SK-N-SH (cell line): ENCODE results near the gene CARMIL3. TPM values are rescaled to one million over a fixed set of nuclear protein-coding genes. Genes with fewer than 3 reads are reported as not detected.

Experiments
- CTCF ChIA-PET: fragments of 300-600, 350-600 bp; formaldehyde crosslinking; extraction: SDS; loops from one replicate; lab custom pipeline; 2021; lab: Yijun Ruan, JAX
- POLR2A ChIA-PET: fragments of 350-600 bp; sonication (Branson Sonifier 250); formaldehyde crosslinking; extraction: SDS; loops from one replicate; lab custom pipeline; 2020; ENCODE audit warnings: antibody characterized with exemption, inconsistent platforms; lab: Yijun Ruan, JAX
- DNase-seq: peaks from one replicate; pipeline ENCODE4 v3.0.0; 2012
- H2AFZ ChIP-seq: fragments of 200-600 bp; sonication (generic); 2 replicates; pipeline ENCODE4 v1.8.1; 2016; ENCODE audit warnings: antibody characterized with exemption, mild to moderate bottlenecking, low read depth
- H3F3A ChIP-seq: fragments of 200-600 bp; sonication (generic); replicated peaks from 2 replicates; pipeline ENCODE3; 2016; ENCODE audit warnings: antibody characterized with exemption, mild to moderate bottlenecking; ENCODE audit not compliant: insufficient read depth
- H3K27ac ChIP-seq, 2 experiments: fragments of 200-500 bp in 1 of 2; fragments of 200-600 bp in 1 of 2; sonication (Bioruptor generic) in 1 of 2; sonication (generic), shearing (Covaris generic) in 1 of 2; 2 replicates each; pipeline versions ENCODE4 v1.5.1 to v1.6.1; 2014 to 2016; ENCODE audit warnings: low read depth in 2 of 2, inconsistent platforms in 1 of 2, low read length in 1 of 2, mild to moderate bottlenecking in 1 of 2, mixed read lengths in 1 of 2
- H3K27me3 ChIP-seq: fragments of 200-600 bp; sonication (generic), shearing (Covaris generic); 2 replicates; pipeline ENCODE4 v1.6.1; 2016; ENCODE audit warnings: mixed run types; ENCODE audit not compliant: insufficient read depth
- H3K36me3 ChIP-seq, 2 experiments: fragments of 200-500 bp in 1 of 2; fragments of 200-600 bp in 1 of 2; sonication (Bioruptor generic) in 1 of 2; sonication (generic) in 1 of 2; replicated peaks in 1 of 2; 2 replicates each; pipeline versions ENCODE3 to v1.5.1; 2014 to 2016; ENCODE audit warnings: low read length in 1 of 2, mild to moderate bottlenecking in 1 of 2; ENCODE audit not compliant: insufficient read depth in 2 of 2, control insufficient read depth in 1 of 2
- H3K4me1 ChIP-seq, 2 experiments: fragments of 200-500 bp in 1 of 2; fragments of 200-600 bp in 1 of 2; sonication (Bioruptor generic) in 1 of 2; sonication (generic), shearing (Covaris generic) in 1 of 2; 2 replicates each; pipeline versions ENCODE4 v1.5.1 to v1.6.1; 2014 to 2016; ENCODE audit warnings: low read depth in 1 of 2, low read length in 1 of 2, mixed run types in 1 of 2; ENCODE audit not compliant: insufficient read depth in 2 of 2, control insufficient read depth in 1 of 2
- H3K4me2 ChIP-seq: fragments of 200-600 bp; sonication (generic), shearing (Covaris generic); 2 replicates; pipeline ENCODE4 v1.6.1; 2017; ENCODE audit warnings: mixed run types
- H3K4me3 ChIP-seq, 2 experiments: fragments of 200-500 bp in 1 of 2; fragments of 200-600 bp in 1 of 2; sonication (Bioruptor generic) in 1 of 2; sonication (generic), shearing (Covaris generic) in 1 of 2; 2 replicates each; pipeline versions ENCODE4 v1.5.1 to v1.8.1; 2014 to 2016; ENCODE audit warnings: low read depth in 2 of 2, inconsistent platforms in 1 of 2, low read length in 1 of 2, mild to moderate bottlenecking in 1 of 2, mixed read lengths in 1 of 2, moderate library complexity in 1 of 2
- H3K79me2 ChIP-seq: fragments of 200-600 bp; sonication (generic); 2 replicates; pipeline ENCODE4 v1.8.1; 2017; ENCODE audit warnings: mild to moderate bottlenecking; ENCODE audit not compliant: insufficient read depth
- H3K9ac ChIP-seq: fragments of 200-600 bp; sonication (generic); 2 replicates; pipeline ENCODE4 v1.6.1; 2017; ENCODE audit warnings: mixed run types
- H3K9me2 ChIP-seq: fragments of 200-600 bp; sonication (generic); 2 replicates; pipeline ENCODE4 v1.6.1; 2017; ENCODE audit warnings: mixed run types
- H3K9me3 ChIP-seq: fragments of 200-600 bp; sonication (generic); 2 replicates; pipeline ENCODE4 v1.6.1; 2017; ENCODE audit warnings: mixed run types, mild to moderate bottlenecking, moderate library complexity
- H4K20me1 ChIP-seq: fragments of 200-600 bp; sonication (generic); 2 replicates; pipeline ENCODE4 v1.6.1; 2017; ENCODE audit warnings: mild to moderate bottlenecking, mixed run types; ENCODE audit not compliant: insufficient read depth
- CHD2 ChIP-seq: fragments of 150-350 bp; IDR thresholded peaks from 2 replicates; pipeline ENCODE4 v1.6.1; 2018; ENCODE audit warnings: low read length; ENCODE audit not compliant: partially characterized antibody
- FOSL2 ChIP-seq: IDR thresholded peaks from 2 replicates; pipeline ENCODE4 v1.4.0; 2012; ENCODE audit warnings: low read depth, mild to moderate bottlenecking, moderate library complexity, borderline replicate concordance
- FOXJ3 ChIP-seq: sonication (generic); formaldehyde crosslinking; IDR thresholded peaks from 2 replicates; pipeline ENCODE4 v1.5.1; 2020; ENCODE audit warnings: mild to moderate bottlenecking, missing genetic modification reagents
- FOXM1 ChIP-seq: IDR thresholded peaks from 2 replicates; pipeline ENCODE4 v1.4.0; 2012; ENCODE audit warnings: low read depth, mild to moderate bottlenecking
- GABPA ChIP-seq: IDR thresholded peaks from 2 replicates; pipeline ENCODE4 v1.4.0; 2012; ENCODE audit warnings: low read depth, mild to moderate bottlenecking
- GATA2 ChIP-seq: sonication (generic); formaldehyde crosslinking; IDR thresholded peaks from 2 replicates; pipeline ENCODE4 v1.5.0; 2020; ENCODE audit warnings: mild to moderate bottlenecking, missing genetic modification reagents
- MEF2A ChIP-seq: IDR thresholded peaks from 2 replicates; pipeline ENCODE4 v1.4.0; 2012; ENCODE audit warnings: low read depth, borderline replicate concordance
- NFIC ChIP-seq: IDR thresholded peaks from 2 replicates; pipeline ENCODE4 v1.4.0; 2012; ENCODE audit warnings: borderline replicate concordance
- RCOR1 ChIP-seq: fragments of 150-350 bp; IDR thresholded peaks from 2 replicates; pipeline ENCODE4 v1.6.1; 2017; ENCODE audit warnings: antibody characterized with exemption, low read length
- REST ChIP-seq: IDR thresholded peaks from 2 replicates; pipeline ENCODE4 v1.6.1; 2012; ENCODE audit warnings: mild to moderate bottlenecking, low read depth, low read length, moderate library complexity
- RFX5 ChIP-seq: IDR thresholded peaks from 2 replicates; pipeline ENCODE4 v1.6.1; 2012; ENCODE audit warnings: mild to moderate bottlenecking, improper control_type of control experiment, low read length
- SMC3 ChIP-seq: IDR thresholded peaks from 2 replicates; pipeline ENCODE4 v1.6.1; 2012; ENCODE audit warnings: low read depth, low read length, improper control_type of control experiment
- TCF12 ChIP-seq: IDR thresholded peaks from 2 replicates; pipeline ENCODE4 v1.4.0; 2012
- YY1 ChIP-seq: IDR thresholded peaks from 2 replicates; pipeline ENCODE4 v1.4.0; 2012; ENCODE audit warnings: low read depth, mild to moderate bottlenecking
- ZBTB33 ChIP-seq: IDR thresholded peaks from 2 replicates; pipeline ENCODE4 v1.4.0; 2012; ENCODE audit warnings: low read depth, borderline replicate concordance
- WGBS: methylation state at CpG from one replicate; pipeline ENCODE4 v1.1.6; 2017; ENCODE audit warnings: low lambda C conversion rate; 5-methylcytosine and 5-hydroxymethylcytosine counted together
- polyA plus RNA-seq, 3 experiments: library from polyadenylated mRNA; depleted of rRNA; stranded (reverse); fragments of >200 nt; gene quantifications; 2 replicates each; pipeline ENCODE4 v1.2.3, GENCODE V29; 2012

CARMIL3 gene
- polyA plus RNA-seq, 1 of the 3 experiments (the other 2 are of a cell fraction) = 0.43 TPM

DNA sequence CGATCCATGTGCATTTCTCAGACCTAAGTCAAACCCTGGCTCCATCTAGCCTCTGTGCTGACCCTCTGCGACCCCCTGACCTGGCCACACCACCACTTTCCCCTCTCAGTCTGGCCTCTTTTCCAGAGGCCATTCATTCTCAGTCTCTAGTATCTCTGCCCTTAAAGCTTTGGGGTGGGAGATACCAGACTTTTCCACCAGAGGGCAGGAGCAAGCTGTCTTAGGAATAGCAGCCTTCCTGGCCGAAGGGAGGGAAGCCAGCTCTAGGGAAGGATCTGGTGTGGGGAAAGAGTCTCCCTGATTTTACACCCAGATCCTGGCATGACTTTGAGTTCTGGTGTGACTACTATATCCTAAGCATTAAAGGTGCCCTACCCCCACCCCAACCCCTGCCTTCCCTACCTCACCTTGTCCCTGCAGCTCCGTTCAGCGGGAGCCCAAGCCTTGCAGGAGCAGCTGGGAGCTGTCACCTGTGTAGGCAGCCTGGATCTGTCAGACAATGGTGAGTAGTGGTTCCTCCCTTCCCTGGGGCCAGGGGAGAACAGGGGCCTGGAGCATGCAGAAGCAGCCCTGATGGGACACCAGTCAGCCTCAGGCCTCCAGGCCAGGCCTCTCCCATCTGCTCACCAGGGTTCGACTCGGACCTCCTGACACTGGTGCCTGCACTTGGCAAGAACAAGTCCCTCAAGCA is 6.6 kb downstream of the CARMIL3 start (continued):
- TF ChIP-seq ZBTB33 (no peak), GABPA (no peak), REST (no peak), TCF12 (no peak), RFX5 (0 out of 2 replicates have a peak, but pooled peaks have one; percentile 26), SMC3 (peak; percentile 99), FOSL2 (no peak)

GRCh38 chr14:24058951-24059475 is 7.2 kb downstream of the CARMIL3 start:
- H3K27me3 ChIP-seq = no peaks in the 10 kb centered on the region
- H3K4me3 ChIP-seq = no peak overlapping the region
- no peak overlapping the region for H3K27ac ChIP-seq
- no peaks in the 10 kb centered on the region for H4K20me1 ChIP-seq
- H3K79me2 ChIP-seq = no peaks in the 10 kb centered on the region
- TF ChIP-seq NFIC (no peak), SMC3 (no peak), FOXM1 (no peak), YY1 (no peak), ZBTB33 (no peak), RCOR1 (no peak), TCF12 (no peak), CHD2 (no peak), FOXJ3 (CRISPR knock-in tag) (no peak), MEF2A (no peak), GATA2 (CRISPR knock-in tag) (no peak)
- H3K9ac ChIP-seq = no peak overlapping the region
- H3K9me2 ChIP-seq = no peaks in the 10 kb centered on the region
- POLR2A ChIA-PET = interaction anchor here (0.5 to 2.4 kb wide), 6 partner anchors 22 to 55 kb away, joined by 4 to 44 read pairs (median 6); partner anchors contain the start of gene PCK2
- CTCF ChIA-PET = interaction anchor here (0.6 to 42.8 kb wide), 16 partner anchors 13 to 470 kb away, joined by 3 to 1159 read pairs (median 8); partner anchors contain the start of genes CPNE6, DCAF11, FITM1 and IPO4
- H2AFZ ChIP-seq = no peak overlapping the region
- H3F3A ChIP-seq = no peaks in the 10 kb centered on the region
- 85% methylated on average over 6 of the region's 10 CpGs for WGBS
- no peaks in the 10 kb centered on the region for H3K9me3 ChIP-seq
- DNase-seq = peak; percentile 29
- H3K4me2 ChIP-seq = no peak overlapping the region
- no peaks in the 10 kb centered on the region for H3K36me3 ChIP-seq
- H3K4me1 ChIP-seq = peaks cover 0 to 3% of the 10 kb centered on the region in 2 experiments; a peak in 1 of 4 replicates
